COLO829 (cell line): ENCODE data around the gene PCDH12.

ENCODE experiments used
- DNase-seq: peaks from one replicate; pipeline ENCODE4 v3.0.0; 2012; ENCODE audit warnings: low spot score

PCDH12 gene

DNA sequence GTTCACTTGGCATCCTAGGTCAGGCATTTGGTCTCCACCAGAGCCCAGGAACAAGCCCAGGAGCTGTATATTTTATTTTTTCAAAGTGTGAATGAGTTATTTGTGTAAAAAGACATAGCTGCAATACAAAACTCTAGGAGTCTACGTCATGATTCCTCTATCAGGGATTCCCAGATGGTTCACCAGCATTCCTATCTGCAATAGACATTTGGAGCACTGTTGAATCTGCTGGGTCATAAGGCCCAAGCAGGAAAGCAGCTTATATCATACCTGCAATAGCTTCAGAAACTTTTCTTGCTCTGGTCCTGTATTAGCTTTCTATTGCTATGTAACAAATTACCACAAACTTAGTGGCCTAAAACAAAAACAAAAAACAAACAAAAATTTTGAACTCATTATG, 51.0 kb downstream of the PCDH12 start:
- DNase-seq = no peak

DNA sequence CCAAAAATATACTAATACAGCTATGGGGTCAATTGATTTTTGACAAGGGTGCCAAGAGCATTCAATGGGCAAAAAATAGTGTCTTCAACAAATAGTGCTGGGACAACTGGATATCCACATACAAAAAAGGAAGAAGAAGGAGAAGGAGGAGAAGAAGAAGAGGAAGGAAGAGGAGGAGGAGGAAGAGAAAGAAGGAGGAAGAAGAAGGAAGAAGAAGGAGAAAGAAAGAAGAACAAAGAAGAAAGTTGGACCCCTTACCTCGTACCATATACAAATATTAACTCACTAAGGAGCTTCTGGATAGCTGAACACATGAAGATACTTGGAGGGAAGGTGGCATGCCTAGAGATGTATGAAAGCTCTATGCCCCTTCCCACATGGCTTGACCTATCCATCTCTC, 51.5 kb downstream of the PCDH12 start:
- DNase-seq = no peak

DNA sequence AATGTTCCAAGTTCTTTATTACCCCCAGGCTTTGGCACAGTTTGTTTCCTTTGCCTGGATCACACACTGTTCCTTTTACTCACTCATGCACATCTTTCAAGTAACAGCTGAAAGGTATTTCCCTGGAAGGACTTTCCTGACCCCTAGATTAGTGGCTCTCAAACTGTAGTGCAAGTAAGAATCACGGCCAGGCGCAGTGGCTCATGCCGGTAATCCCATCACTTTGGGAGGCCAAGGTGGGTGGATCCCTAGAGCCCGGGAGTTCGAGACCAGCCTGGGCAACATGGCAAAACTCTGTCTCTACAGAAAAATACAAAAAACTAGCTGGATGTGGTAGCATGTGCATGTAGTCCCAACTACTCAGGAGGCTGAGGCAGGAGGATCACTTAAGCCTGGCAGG, 53.5 kb downstream of the PCDH12 start:
- DNase-seq = no peak

DNA sequence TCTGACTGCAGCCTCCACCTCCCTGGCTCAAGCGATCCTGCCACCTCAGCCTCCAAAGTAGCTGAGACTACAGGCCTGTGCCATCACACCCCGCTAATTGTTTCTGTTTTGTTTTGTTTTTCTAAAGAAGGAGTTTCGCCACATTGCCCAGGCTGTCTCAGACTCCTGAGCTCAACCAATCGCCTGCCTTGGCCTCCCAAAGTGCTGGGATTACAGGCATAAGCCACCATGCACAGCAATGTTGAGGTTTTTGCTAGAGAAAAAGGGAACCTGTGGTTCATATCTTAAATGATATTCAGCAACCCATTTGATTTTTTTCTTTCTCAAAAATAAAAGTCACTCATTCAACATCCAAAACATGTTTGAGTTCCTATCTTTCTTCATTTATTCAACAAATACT, 54.7 kb downstream of the PCDH12 start:
- no peak for DNase-seq

DNA sequence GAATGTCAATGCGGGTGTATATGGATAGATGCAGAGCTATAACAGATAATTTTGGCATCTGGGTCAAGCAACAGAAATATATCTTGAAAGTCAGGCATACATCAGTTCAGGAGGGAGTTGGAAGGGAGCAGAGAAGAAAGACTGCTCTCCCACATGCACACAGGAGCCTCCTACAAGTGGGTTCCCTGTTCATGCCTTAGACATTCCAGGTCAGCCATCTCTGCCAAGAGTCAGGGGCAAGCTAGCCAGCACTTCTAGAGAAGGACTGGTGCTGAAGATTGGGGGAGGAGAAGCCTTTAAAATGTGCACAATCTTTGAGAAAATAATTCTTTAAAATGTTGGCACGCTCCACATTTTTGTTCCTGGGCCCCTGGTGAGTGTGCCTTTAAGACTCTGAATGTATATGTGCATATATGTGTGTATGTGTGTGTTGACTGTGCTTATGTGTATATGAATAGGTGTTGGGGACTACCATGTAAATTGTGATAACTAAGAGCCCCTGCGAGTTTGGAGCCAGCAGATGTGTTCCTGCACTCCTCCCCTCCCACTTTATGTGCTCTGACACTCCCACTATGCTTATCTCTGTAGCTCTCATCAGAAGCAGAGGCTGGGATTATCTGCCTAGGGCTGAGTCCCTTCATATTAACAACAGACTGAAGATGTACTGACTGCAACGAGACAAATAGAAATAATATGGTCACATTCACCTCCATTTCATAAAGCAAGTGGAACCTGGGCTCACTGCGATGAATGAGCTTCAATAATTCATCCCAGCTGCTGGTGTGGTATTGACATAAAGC, 55.8 kb downstream of the PCDH12 start:
- no peak for DNase-seq

DNA sequence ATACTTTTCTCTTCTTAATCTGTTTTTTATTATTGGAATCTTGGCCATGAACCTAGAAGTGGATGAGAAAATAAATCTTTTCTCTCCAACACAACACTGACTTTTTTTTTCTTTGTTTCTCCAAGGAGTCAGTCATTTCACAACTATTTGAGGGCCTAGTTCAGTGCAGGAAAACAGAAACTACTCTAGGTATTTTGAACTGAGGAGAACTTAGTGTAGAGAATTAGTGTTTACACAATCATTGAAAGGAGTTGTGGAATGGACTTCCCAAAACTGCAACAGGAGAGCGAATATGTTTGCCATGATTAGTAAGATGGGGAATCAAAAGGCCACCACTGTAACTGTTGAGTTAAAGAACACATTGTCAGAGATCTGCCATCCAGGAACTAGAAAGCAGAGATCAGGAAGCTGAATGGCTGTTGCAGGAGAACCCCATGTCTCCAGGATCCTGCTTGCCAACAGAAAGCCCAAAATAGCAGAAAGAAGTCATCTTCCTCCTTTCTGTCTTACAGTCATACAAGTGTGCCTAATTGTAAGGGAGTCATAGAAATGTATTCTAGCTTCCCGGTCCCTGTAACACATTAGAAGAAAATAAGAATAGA, 59.5 kb downstream of the PCDH12 start:
- no peak for DNase-seq

DNA sequence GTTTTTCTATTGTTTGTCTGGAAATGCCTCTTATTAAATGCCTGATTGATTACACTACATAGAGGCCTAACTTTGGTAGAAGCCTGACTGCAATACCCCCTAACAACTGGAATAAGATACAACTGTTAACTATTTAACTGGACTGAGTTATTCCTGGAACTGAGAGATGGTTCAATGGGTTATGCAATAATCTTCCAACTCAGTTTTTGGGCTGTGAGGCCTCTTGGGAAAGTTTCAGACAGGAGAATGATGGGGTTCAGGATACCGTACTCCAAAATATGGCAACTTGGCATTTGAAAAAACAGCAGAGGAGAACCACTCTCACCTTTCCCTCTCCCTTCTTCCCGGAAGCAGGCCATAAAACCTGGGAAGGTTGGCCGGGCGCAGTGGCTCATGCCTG, 60.6 kb downstream of the PCDH12 start:
- no peak for DNase-seq
